HG03135 (cell line): ENCODE data around the gene PSMD10.

Experiments used
- ATAC-seq: cut with Tn5 transposase; IDR thresholded peaks from one replicate; pipeline ENCODE4 v1.9.1; 2021; ENCODE audit warnings: mild to moderate bottlenecking, moderate library complexity; ENCODE audit not compliant: unreplicated experiment

The PSMD10 gene

DNA sequence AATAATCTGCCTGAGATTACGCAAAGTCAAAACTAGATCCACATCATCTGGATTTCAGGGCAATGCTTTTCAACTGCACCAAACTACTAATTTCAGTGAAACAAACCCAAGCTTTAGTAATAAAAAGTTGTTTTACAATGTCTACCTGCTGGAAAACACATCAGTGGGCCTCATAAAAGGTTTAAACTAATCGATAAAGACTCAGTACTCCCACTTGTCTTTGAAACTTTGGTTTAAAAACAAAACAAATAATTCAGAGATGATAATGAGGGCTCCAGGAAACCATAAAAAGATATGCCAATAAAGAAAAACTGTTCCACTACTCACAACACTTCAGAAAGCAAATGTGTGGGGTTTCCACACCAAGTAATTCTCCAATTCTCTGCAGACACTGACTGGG is 10.2 kb downstream of the PSMD10 start:
- no peak for ATAC-seq

DNA sequence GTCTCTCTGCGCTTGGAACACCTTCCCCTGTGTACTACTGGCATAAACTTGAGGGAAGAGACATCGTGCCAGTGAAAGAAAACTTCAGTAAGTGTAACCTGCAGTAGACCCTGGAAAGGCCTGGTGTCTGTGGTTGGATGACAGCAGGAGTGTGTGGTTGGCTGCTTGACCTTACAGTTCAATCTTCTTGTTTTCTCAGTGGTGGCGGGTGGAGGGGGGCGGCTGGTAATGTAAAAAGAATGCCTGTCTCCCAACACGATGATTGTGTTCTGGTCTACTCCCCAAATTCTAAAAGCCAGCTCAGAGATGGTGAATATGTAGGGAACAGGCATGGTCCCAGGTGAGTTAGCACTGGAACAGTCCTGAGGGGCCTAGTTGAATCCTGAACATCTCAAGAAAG is 18.6 kb downstream of the PSMD10 start:
- ATAC-seq, result no peak

DNA sequence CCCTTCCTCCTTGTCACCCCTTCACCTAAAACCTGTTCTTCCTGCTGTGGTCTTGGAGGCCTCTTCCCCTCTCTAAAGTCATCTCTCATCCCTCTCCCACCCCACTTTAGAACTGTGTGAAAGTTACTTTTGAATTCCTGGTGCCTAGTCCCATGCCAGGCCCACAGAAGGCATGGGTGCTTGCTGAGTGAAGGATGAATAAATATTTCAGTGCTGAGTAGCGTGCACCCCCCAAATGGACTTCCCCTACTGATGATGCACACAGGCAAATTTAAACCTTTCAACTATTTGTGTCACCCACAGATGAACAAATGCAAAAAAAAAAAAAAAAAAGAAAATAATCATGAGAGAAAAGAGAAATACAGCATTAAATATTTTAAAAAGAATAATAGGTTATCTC is 19.8 kb downstream of the PSMD10 start:
- no peak for ATAC-seq

DNA sequence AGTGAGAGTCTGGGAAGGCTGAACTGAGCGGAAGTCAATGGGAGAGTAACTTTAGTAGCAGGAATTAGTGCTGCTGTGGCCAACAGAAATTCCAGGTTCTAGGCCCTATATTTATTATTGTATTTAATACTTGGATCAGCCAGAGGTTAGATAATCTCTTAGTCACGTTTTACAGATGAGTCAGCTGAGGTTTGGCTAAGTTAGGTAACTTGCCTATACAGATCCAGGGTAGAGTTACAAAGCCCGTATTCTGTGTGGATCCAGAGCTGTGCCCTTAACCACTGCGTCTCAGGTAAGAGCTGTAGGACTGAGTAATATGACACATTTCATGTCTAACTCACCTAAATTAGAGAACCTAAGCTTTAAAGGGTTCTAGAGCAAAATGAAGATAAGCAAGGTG is 20.5 kb downstream of the PSMD10 start:
- ATAC-seq, result no peak

DNA sequence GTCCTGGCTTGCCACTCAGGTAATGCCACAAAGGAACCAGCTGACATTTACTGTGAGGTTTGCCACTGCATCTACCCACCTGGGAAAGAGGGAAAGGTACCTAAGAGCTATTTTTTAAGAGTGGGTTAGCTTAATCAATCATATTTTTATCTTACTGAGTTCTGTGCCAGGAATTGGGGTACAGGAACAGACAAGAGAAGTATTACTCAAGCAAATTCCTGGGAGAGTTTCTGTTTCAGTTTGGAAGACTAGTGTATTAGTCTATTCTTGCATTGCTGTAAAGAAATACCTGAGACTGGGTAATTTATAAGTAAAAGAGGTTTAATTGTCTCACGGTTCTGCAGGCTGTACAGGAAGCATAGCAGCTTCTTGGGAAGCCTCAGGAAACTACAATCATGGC is 23.2 kb downstream of the PSMD10 start:
- no peak for ATAC-seq

DNA sequence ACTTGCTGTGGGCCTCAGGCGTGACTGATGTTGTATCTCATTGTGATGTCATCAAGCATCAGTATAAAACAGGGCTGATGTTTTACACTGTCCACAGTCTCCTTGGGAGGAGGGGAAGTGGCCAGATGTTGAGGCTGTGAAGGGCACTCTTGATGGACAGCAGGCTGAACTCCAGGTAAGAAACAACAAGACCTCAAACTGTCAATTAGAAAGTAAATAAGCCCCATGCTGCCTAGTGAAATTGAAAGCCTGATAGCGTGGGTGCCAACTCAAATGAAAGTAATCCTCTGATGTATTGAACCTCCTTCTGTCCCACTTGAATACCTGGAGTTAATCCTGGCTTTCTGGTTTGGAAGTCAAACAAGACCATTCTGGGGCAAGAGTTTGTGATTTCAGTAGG is 26.7 kb downstream of the PSMD10 start:
- ATAC-seq, result no peak

DNA sequence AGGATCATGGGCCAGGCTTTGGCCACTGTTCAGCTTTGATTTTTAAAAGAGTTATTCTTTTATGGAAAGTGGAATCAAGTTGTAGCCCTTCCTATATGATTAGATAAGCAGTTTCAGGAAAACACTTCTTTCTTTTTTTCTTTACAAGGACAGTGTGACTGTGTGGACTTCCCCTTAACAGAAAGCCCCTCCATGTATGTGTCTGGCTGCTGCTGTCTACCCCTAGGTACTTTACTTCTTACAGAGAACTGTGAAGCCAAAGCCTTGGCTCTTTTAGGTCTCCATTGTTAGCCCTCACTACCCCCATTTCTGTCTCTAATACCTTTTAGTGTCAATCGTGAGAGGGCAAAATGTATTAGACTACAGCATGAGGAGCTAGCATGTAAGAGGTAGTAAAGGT is 27.3 kb downstream of the PSMD10 start:
- no peak for ATAC-seq

GRCh38 chrX:108059801-108060200 is 31.5 kb downstream of the PSMD10 start:
- no peak for ATAC-seq

- no peak for ATAC-seq
Measured at GRCh38 chrX:108055546-108055945, 35.8 kb downstream of the PSMD10 start.

DNA sequence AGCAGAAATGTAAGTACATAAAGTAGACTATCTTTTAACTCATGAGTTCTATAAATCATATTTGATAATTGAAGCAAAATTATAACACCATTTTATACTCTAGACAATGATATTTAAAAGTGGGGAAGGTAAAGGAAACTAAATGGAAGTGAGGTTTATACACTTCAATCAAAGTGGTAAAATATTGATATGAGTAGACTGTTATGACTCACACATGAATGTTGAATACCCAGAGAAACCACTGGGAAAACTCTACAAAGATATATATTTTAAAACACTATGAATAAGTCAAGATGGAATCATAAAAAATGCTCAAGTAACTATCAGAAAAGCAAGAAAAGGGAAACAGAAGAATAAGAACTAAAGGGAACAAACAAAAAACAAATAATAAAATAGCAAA is 38.1 kb downstream of the PSMD10 start:
- ATAC-seq, result no peak

DNA sequence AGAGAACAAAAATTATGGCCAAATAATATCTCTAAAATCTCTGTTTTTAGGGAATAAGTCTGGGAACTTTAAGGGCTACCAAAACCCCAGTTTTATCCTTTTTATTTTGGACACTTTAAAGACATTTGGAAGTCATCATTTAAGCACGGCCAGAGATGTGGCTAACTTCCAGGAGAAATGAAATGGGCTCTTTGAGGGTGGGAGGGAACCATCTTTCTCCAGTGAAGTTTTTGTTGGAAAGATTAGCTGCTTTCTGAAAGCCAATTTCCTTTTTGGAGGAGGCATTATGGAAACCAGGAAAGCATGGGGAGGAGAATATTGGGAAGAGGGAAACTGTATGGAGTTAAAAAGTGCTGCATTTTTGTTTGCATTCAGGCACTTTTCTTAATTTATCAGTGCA is 41.7 kb downstream of the PSMD10 start:
- no peak for ATAC-seq

DNA sequence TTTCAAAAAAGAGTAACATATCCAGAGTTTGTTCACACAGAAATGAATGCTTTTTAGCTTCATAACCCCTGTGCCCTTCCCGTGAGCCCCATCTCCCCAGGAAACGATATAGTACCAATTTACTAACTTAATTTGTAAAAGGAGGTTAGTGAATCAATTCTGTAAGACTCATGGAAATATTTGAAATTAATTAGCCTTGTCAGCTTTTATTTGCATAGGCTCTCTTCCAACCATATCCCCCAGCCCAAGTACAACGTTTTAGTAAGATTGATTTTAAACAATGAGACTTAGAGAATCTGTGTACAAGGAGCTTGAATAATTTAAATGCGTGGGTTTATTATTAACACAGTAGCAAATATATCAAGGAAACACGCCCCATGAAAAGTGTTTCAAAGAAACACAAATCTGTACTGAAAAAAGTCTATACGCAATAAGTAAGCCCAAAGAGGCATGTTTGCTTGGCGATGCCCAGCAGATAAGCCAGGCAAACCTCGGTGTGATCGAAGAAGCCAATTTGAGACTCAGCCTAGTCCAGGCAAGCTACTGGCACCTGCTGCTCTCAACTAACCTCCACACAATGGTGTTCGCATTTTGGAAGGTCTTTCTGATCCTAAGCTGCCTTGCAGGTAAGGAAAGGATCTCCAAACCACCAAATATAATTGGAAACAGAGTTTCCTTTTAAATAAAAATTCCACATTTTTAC is 46.6 kb downstream of the PSMD10 start, which contains the start of gene VSIG1:
Gene VSIG1 (plus strand): TSS at position 512 of the 703 bp plus-strand sequence. CDS start 66 bp downstream, at position 578.
- no peak for ATAC-seq

- no peak for ATAC-seq
Measured at GRCh38 chrX:108036298-108036973, 54.9 kb downstream of the PSMD10 start.

DNA sequence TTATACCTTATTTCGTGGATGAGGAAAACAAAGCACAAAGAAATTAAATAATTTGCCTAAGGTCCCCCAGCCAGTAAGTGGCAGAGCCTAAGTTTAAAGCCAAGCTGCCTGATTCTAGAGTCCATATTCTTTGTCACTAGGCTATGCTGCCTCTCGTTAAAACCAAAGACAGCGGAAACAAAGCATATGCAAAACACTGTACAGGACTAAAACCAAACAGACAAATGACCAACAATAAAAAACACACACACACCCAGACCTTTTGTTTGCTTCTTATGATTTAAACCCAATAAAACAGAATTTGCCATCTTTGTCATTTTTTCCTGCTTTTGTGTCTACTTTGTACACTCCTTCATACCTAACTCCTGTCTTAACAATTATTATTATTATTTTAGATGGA is 56.6 kb downstream of the PSMD10 start:
- no peak for ATAC-seq
